Renal cortex interstitium (tissue), 11 donors: ENCODE measurements around the gene SAP30BP. TPM values are rescaled to one million over a fixed set of nuclear protein-coding genes. Genes with fewer than 3 reads are reported as not detected.

Source experiments
- DNase-seq, 11 donors: peaks; one replicate each; pipeline ENCODE4 v3.0.0-alpha.2; 2013; ENCODE audit warnings: low read depth in 9 of 11, low spot score in 4 of 11; ENCODE audit errors: extremely low read depth in 1 of 11
- polyA plus RNA-seq, 3 donors: library from polyadenylated mRNA; unstranded; fragments of 120-200 nt; gene quantifications; one replicate each; pipeline ENCODE4 v1.2.1, GENCODE V29; 2013; ENCODE audit not compliant: insufficient read length in 3 of 3

The SAP30BP gene
- polyA plus RNA-seq, 3 donors, result 87.6 to 96.1 (median 94.4) TPM

DNA sequence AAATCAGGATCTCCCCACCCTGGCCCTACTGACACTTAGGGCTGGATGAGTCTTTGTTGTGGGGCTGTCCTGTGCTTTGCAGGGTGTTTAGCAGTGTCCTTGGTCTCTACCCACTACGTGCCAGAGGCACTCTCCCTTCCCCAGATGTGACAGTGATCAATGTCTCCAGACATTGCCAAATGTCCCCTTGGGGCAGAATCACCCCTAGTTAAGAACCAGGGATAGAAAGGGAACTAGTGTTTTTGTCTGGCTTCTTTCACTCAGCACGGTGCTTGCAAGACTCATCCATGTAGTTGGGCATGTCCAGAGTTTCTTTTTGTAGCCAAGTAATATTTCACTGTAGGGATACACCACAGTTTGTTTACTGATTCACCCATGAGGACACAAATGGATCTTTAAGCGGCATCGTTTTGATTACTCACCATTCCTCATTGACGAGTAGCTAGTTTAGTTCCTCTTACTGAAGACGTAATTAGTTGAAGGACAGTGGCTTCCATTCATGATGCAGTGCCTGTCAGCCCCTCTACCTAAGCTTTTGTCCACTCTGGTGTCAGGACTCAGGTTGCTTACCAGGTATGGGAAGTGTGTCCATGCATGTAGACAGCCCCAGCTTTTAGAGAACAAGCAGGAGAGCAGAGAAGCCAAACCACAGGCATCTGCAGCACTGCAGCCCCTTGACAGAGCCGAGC is 28.1 kb downstream of the SAP30BP start:
- no peak for DNase-seq

DNA sequence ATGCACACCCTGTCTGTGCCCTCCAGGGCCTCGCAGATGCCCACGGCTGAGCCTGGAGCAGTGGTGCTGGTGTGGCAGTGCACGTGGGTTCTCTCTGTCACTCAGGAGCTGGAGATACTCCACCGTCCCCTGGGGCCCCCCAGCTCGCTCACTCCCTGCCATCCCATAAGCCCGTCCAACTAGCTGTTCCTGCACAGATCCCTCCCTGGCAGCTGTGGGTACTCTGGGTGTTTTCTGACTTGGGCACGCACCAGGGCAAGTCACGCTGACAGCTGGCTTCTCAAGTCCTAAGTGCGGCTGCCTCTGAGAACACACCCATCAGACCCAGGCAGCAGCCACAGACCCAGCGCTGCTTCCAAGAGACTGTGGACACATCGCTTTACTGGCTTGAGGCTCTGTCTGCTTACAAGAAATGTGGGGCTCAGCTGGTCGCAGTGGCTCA is 28.7 kb downstream of the SAP30BP start:
- no peak for DNase-seq

DNA sequence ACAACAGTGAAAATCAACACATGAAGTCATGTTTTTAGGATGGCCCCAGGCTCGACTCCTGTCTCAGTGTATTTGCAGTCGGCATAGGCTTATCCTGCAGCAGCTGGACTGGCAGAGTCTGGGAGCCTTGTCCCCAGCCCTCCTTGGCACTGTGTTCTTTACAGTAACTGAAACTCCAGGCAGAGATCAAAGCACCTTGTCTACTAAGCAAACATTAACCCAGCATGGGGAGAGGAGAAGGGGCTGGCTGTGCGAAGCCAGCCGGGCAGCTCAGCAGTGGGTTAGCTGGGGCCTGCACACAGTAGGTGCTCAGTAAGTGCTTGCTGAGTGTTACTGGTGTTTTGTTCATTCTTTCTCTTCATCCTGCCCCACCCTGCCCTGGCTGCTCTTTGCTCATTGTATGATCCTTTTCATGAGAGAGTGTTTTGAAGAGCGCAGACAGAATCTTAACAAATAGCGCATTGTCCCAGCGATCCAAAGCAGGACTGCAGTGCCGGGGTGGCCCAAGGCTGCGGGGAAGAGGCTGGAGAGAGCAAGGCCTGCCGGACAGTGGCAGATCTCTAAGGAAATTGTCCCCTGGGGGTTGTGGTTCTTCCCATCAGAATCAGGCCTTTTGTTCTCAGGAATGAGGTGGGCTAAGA is 30.6 kb downstream of the SAP30BP start:
- no peak for DNase-seq

DNA sequence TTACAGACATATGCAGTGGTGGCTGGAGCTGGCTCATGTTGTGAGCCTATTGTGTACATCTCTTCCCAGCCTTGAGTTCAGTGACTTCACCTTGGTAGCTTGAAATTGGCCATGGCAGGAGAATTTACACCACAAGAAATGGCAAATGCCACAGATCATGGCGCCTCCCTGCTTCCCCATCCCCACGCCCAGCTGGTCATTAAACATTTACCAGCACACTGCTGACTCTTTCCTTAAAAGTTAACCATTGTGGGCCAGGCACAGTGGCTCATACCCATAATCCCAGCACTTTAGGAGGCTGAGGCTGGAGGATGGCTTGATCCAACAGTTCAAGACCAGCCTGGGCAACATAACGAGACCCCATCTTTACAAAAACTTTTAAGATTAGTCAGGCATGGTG is 31.5 kb downstream of the SAP30BP start:
- no peak for DNase-seq

DNA sequence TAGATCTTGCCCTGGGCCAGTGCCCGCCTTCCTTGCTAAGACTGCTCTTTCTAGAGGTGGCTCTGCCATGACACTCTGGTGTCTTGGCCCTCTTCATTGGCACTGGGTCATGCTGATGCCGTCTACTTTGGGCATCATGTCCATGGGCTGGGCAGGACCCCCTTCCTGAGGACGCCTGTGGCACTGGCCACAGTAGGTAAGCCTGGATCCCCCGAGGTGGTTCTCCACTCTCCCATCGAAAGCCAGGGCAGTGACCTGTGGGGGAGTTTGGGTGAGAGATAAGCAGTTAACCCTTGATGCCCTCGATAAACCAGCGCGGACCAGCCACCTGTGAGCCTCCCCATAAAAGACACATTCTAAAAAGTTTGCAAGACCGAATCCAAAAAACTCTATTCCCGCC is 34.1 kb downstream of the SAP30BP start:
- no peak for DNase-seq

DNA sequence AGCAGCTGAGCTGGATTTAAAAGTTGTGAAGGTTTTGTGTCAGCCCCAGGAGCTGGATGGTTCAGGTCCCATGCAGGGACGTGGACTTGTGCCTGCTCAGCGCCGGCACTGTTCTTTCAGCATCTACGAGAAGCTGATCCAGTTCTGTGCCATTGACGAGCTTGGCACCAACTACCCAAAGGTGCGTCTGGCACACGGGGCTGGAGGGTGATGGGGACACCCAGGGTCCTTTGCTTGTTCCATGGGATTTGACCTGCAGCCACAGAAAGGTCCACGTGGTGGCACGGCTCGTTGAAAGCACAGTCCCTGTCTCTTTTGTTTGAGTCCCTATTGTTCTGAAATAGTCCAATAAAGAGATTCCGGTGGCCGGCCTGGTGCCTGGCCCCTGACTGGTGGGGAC is 36.1 kb downstream of the SAP30BP start:
- no peak for DNase-seq

DNA sequence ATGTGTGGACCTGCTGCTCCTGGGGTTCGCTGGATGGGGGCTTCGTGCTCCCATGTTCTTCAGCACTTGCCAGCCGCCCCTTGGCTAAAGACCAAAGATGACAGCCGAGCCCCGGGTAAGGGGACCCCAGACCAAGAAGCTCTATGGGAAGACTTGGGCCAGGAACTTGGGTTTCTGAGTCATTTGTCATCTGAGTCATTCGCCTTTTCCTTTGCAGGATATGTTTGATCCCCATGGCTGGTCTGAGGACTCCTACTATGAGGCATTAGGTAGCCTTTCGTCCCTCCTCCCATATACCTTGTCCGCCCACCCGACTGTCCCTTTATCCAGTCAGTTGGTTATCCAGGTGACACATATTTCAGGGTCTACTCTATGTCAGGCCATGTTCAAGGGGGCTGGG is 36.5 kb downstream of the SAP30BP start:
- DNase-seq, result no peak

DNA sequence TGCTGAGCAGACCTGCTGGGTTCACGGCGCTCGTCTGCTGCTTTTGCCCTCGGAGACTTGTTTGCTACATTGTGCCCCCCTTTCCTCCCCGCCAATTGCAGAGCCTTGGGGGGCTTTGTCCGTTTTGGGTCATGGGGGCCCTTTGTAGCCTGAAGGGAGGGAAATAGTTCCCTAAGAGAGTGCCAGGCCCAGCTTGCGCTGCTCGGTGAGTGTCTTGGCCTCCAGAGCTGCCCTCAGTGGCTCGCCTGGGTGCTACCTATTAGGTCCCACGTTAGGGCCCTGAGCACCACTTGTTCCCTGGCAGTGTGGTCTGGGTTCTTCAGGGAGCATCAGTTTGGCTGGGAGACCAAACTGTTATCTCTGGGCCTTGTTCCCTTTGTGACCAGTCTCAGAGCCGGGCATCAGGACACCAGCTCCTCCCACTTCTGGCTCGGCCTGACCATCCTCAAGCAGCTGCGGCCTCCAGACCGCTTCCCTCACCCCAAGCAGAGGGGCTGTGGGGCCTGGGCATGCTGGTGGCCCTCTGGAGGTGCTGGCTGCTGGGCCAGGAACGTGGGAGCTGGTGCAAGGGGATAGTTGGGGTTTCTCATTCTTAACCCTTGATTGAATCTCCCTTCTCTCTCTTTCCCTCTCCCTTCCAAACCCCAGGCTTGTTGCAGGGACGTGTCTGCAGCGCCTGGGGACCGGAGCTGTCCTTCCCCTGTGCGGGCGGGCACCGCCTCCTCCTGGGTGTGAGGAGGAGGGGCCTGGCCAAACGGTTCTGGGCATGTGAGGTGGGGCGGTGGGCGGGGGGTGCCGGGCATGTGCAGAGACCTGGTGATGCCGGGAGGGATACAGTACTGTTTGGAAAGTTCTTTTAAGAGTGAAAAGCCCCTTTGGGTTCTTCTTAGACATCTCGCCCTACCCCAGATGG is 38.1 kb downstream of the SAP30BP start:
- no peak for DNase-seq

DNA sequence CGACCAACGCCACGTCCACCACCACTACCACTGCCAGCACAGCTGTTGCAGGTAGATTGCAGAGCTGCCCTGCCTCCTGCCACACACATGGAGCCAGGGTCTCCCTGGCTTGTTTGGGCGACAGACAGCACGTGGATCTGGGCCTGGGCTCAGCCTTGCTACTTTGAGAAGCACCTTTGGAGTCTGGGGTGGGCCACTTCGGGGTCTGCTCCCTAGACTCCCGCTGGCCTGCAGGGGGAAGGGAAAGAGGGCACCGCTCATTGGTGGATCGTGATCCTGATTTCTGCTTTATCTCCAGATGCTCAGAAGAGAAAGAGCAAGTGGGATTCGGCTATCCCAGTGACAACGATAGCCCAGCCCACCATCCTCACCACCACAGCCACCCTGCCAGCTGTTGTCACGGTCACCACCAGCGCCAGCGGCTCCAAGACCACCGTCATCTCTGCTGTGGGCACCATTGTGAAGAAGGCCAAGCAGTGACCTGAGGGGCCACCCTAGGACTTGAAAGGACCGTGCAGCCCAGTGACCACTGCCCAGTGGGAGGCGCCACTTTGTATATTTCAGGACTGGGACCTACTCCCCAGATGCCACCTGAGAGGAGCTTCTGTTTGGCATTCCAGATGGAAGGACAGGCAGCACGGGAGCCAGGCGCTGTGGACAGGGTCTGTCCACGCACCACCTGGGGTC is 39.0 kb downstream of the SAP30BP start:
- no peak for DNase-seq

DNA sequence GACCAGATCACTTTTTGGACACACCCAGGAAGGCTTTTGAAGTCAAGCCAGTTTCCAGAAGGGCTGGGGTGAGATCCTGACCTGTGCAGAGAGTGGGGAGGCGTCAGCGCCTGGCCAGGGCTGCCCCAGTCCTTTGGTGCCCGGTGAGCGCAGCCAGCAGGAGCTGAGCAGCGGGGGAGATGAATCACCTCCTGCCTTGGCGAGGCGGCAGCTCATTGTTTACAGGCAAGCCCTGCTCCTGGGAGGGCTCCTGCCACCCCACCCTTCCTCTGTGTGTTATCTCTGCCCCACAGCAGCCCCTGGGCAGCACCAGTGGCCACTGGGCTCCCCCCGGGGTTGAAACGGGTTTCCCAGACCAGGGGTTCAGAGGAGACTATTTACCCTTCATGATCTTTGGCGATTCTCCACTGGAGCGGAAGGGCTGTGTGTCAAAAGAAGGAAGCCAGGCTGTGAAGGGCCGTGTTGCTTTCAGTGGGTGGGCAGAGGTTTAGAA is 40.0 kb downstream of the SAP30BP start:
- DNase-seq, result no peak

DNA sequence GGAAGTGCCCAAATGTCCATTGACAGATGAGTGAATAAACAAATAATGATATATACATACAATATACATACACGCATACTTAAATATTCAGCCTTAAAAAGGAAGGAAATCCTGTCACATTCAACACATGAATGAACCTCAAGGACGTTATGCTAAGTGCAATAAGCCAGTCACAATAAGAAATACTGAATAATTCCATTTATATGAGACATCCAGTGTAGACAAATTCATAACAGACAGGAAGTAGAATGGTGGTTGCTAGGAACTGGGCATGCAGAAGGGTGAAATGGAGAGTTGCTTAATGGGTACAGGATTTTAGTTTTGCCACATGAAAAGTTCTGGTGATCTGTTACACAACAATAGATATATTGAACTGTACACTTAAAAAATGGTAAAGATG is 45.3 kb downstream of the SAP30BP start:
- no peak for DNase-seq

DNA sequence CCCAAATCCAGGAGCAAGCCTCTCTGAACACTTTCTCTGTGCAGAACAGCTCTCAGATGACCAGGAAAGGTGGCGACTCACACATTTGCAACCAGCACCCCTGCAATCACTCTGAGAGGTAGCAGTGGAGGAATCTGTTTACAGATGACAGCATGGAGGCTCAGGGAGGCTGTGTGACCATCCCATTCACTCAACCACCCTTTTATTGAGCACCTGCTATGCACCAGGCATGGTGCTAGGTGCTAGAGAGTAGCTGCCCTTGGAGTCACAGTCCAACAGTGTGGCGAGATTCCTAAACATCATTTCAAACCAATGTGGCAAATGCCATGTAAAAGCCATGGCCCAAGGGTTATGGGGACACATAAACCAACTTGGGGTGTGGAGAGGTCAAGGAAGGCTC is 52.6 kb downstream of the SAP30BP start:
- DNase-seq, result no peak

DNA sequence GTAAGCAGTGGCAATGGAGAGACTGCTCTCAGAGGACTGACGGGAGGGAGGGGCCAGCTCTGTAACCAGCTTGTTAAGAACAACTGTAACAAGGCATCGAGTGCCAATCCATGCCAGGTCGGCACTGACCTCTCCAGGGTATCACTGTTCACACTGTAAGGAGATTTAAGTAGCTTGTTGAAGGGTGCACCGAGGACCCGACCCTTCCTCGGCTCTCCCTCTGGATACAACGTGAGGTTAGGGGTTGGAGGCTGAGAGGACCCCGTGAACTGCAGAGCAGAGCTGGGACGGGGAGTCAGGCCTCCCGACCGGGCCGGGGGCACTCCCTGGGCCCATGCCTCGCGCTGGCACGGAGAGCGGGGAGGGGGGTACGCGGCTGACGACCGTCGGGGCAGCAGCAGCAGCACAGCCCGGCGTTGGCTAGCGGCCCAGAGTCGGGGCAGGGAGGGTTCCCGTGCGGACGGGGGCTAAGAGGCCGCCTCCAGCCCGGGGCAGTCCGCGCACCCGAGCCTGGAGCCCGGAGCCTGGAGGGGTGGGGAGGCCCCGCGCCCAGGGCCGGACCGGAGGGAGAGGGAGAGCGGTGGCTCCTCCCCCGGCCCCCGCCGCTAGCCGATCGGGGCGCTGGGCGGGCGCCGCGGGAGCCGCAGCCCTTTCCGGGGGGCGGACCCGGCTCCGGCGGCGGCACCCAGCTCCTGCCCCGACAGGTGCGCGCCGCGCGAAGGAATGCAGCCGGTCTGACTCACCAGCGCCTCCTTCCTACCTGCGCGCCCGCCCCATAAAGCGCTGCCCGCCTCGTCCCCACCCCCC is 53.7 kb downstream of the SAP30BP start, which contains the start of gene ITGB4:
ITGB4 (plus strand) TSS at position 804 of the 807 bp plus-strand sequence. CDS start 3,245 bp downstream, outside the sequence.
- DNase-seq, result peak in 10 of 11 donors; percentile 13 to 54 (median 35)

DNA sequence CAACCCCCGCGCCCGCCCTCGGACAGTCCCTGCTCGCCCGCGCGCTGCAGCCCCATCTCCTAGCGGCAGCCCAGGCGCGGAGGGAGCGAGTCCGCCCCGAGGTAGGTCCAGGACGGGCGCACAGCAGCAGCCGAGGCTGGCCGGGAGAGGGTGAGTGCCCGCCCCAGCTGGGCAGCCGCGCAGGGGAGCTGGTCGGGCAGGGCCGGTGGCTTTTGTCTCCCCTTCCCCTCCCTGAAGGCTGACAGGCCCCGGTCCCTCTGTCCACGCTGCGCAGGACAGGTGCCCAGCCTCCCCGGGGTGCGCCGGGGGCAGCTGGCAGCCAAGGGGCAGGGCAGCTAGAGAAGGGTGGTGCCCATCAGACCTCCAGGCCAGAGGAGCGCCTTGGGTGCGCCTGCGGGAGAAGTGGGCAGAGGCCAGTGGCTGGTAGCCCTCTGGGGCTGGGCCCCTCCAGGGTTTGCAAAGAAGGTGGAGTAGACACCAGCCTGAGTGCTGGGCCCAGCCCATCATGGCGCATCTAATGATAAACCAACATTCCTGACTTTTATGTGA is 54.4 kb downstream of the SAP30BP start:
- DNase-seq, result no peak

DNA sequence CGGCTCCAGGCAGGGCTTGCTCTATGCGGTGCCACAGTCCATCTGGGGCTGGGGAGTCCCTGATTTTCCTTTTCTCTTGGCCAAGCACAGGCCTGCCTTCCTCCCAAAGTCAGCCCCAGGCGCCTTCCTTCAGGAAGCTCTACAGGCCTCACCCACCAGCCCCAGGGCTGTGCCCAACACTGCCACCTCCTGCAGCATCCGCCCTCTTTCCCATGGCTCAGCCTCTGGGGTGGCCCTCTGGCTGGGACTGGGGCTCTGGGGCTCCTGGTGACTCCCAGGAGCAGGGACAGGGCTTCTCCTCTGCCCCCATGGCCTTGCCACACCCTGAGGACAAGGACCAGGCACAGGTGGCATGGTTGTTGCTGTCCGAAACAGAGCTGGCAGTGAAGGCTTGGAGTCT is 54.9 kb downstream of the SAP30BP start:
- no peak for DNase-seq

DNA sequence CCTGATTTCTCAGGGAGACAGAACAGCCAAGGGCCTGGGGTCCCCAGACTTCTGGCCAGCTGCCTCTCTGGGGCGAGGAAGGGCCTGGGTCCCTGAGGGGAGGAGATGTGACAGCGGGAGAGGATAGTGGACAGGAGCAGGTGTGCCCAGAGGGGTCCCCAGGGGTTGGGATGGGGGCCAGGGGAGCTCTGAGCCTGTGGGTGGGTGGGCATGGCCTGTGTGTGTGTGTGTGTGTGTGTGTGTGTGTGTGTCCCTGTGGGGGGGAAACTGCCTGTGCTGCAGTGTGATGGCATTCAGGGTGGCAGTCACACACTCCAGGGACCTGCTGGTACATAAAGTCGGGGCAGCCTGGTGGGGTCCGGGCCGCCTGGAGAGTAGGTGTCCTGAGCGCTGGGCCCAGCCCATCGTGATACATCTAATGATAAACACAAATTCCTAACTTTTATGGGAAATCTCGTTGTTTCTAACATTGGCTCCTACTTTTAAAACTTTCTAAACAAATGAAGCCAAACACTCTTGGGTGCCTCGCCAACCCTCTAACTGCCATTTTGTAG is 55.5 kb downstream of the SAP30BP start:
- DNase-seq, result no peak

DNA sequence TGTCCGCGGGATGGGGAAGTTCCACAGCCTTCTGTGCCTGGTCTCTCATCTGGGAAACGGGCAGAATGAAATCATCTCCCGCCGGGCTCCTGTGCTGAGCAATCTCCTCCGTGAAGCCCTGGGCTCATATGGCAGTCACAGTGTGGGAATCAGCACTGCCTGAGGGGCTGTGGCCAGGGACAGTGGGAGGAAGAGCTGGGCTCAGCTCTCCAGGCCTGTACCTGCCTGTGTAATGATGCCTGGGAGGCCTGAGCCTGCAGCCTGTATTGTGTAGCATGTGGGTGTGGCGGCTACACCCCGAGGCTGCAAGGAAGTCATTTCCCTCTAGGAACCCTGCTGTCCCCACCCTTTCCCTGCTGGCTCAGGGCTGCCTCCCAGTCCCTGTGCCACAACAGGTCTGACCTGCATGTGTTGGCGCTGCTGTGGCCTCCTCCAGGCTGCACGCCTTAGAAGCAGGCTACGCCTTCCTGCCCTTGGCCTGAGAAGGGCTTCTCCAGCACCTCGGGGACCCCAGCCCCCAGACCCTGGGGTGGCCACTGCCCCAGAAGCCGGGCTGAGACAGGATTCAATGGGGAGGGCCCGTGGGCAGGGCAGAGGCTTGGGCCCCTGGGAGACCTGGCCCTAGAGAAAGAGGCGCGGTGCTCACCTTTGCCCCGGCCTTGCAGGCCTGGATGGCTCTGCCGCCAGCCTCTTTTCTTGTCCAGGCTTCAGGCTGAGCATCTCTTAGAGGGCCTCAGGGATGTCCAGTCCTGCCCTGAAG is 56.2 kb downstream of the SAP30BP start:
- no peak for DNase-seq
